Neural cell (in vitro differentiated cells): ENCODE data around the gene NACC2. TPM values are rescaled to one million over a fixed set of nuclear protein-coding genes. Genes with fewer than 3 reads are reported as not detected.

ENCODE experiments used
- H2AFZ ChIP-seq: fragments of 200-600, 300-800 bp; sonication (generic), shearing (Covaris generic); 2 replicates; pipeline ENCODE4 v1.6.0; 2014; ENCODE audit warnings: low read depth, mild to moderate bottlenecking, antibody characterized with exemption, low read length, moderate library complexity
- H3F3A ChIP-seq: fragments of 200-600 bp; shearing (Covaris generic); 2 replicates; pipeline ENCODE4 v1.6.1; 2016; ENCODE audit warnings: mild to moderate bottlenecking, moderate library complexity, mixed read lengths, antibody characterized with exemption, low read length; ENCODE audit not compliant: insufficient read depth, poor library complexity, severe bottlenecking
- H3K27ac ChIP-seq: fragments of 200-600, 300-800 bp; sonication (generic), shearing (Covaris generic); 2 replicates; pipeline ENCODE4 v1.5.1; 2014; ENCODE audit warnings: mild to moderate bottlenecking, low read length, moderate library complexity
- H3K27me3 ChIP-seq: fragments of 300-800, 200-600 bp; sonication (generic), shearing (Covaris generic); 2 replicates; pipeline ENCODE4 v1.6.0; 2014; ENCODE audit warnings: mild to moderate bottlenecking, low read depth, low read length, moderate library complexity; ENCODE audit not compliant: insufficient read depth
- H3K36me3 ChIP-seq: fragments of 300-800, 200-600 bp; sonication (generic), shearing (Covaris generic); 2 replicates; pipeline ENCODE4 v1.5.1; 2014; ENCODE audit warnings: mild to moderate bottlenecking, antibody characterized with exemption, low read length, moderate library complexity; ENCODE audit not compliant: insufficient read depth
- H3K4me2 ChIP-seq: fragments of 300-800, 200-600 bp; sonication (generic), shearing (Covaris generic); 2 replicates; pipeline ENCODE4 v1.6.0; 2014; ENCODE audit warnings: mild to moderate bottlenecking, low read length
- H3K4me3 ChIP-seq: fragments of 300-800, 200-600 bp; sonication (generic), shearing (Covaris generic); 2 replicates; pipeline ENCODE4 v1.5.1; 2014; ENCODE audit warnings: mild to moderate bottlenecking, low read length, moderate library complexity
- H3K79me2 ChIP-seq: fragments of 200-600 bp; shearing (Covaris generic); replicated peaks from 2 replicates; pipeline ENCODE4 v1.6.0; 2014; ENCODE audit warnings: mild to moderate bottlenecking, low read length, moderate library complexity; ENCODE audit not compliant: insufficient read depth
- H3K9ac ChIP-seq: fragments of 300-800, 200-600 bp; sonication (generic), shearing (Covaris generic); 2 replicates; pipeline ENCODE4 v1.6.1; 2016; ENCODE audit warnings: mild to moderate bottlenecking, low read length, mixed read lengths
- H3K9me2 ChIP-seq: fragments of 200-600 bp; shearing (Covaris generic); 2 replicates; pipeline ENCODE4 v1.6.1; 2016; ENCODE audit warnings: mild to moderate bottlenecking, low read length, mixed read lengths; ENCODE audit not compliant: insufficient read depth
- H3K9me3 ChIP-seq: fragments of 200-600, 300-800 bp; sonication (generic), shearing (Covaris generic); 2 replicates; pipeline ENCODE4 v1.6.1; 2016; ENCODE audit warnings: mild to moderate bottlenecking, mixed run types, low read length, moderate library complexity, mixed read lengths
- H4K20me1 ChIP-seq: fragments of 200-600 bp; shearing (Covaris generic); 2 replicates; pipeline ENCODE4 v1.6.1; 2016; ENCODE audit warnings: mild to moderate bottlenecking, mixed run types; ENCODE audit not compliant: insufficient read depth
- EP300 ChIP-seq: fragments of 450-650 bp; conservative IDR thresholded peaks from 2 replicates; pipeline ENCODE4 v1.6.1; 2014; ENCODE audit warnings: antibody characterized with exemption, mild to moderate bottlenecking, moderate library complexity; ENCODE audit not compliant: poor library complexity, severe bottlenecking
- EZH2 ChIP-seq: fragments of 200-600, 300-800 bp; shearing (Covaris generic), sonication (generic); IDR thresholded peaks from 2 replicates; pipeline ENCODE4 v1.6.1; 2014; ENCODE audit warnings: antibody characterized with exemption, low read length, borderline replicate concordance, mild to moderate bottlenecking; ENCODE audit not compliant: insufficient read depth, poor library complexity, severe bottlenecking
- MXI1 ChIP-seq: fragments of 450-650 bp; conservative IDR thresholded peaks from 2 replicates; pipeline ENCODE4 v1.6.1; 2014; ENCODE audit warnings: antibody characterized with exemption, mild to moderate bottlenecking; ENCODE audit not compliant: poor library complexity, severe bottlenecking
- POLR2AphosphoS5 ChIP-seq: IDR thresholded peaks from 2 replicates; pipeline ENCODE4 v1.6.1; 2012
- RAD21 ChIP-seq: fragments of 450-650 bp; conservative IDR thresholded peaks from 2 replicates; pipeline ENCODE4 v1.6.1; 2014; ENCODE audit warnings: antibody characterized with exemption, mild to moderate bottlenecking, moderate library complexity
- REST ChIP-seq: IDR thresholded peaks from 2 replicates; pipeline ENCODE4 v1.6.1; 2012; ENCODE audit warnings: borderline replicate concordance
- SMC3 ChIP-seq: fragments of 450-650 bp; conservative IDR thresholded peaks from 2 replicates; pipeline ENCODE4 v1.6.1; 2014; ENCODE audit warnings: antibody characterized with exemption, mild to moderate bottlenecking, moderate library complexity; ENCODE audit not compliant: poor library complexity
- TAF1 ChIP-seq: IDR thresholded peaks from 2 replicates; pipeline ENCODE4 v1.6.1; 2012; ENCODE audit warnings: low read depth
- polyA plus RNA-seq: library from polyadenylated mRNA; depleted of rRNA; stranded (reverse); fragments of >200 nt; gene quantifications from 2 replicates; pipeline ENCODE4 v1.2.3, GENCODE V29; 2014
- TF ChIP-seq, protein P1 (sequence below): fragments of 450-650 bp; IDR thresholded peaks from 2 replicates; pipeline ENCODE4 v1.5.1; 2014; ENCODE audit warnings: antibody characterized with exemption, mild to moderate bottlenecking, moderate library complexity; ENCODE audit not compliant: poor library complexity, severe bottlenecking

NACC2 gene
- polyA plus RNA-seq, 1 donor from 2014 or later: 1.7 TPM

DNA sequence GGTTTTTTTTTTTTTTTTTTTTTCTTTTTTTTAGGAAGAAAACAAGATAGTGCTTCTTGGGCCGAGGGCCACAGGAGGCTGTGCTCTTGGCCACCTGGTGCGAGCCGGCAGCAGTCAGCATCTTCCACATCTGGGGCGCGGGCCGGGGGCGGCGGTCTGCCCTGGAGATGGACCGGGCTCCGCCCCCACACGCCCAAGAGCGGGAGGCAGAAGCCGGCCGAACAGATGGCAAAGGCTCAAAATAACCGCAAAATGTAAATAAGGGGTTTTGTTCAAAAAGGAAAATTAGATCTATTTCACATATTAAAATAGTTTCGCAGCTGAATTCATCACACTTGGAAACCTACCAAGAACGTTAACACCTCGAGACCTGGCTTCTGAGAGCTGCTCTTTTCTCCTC lies 82.4 kb downstream of the NACC2 start:
- TF ChIP-seq RAD21 (no peak), REST (no peak), MXI1 (no peak), TAF1 (no peak), POLR2AphosphoS5 (no peak), EP300 (no peak), SMC3 (no peak), EZH2 (no peak)
- TF ChIP-seq, protein P1, sequence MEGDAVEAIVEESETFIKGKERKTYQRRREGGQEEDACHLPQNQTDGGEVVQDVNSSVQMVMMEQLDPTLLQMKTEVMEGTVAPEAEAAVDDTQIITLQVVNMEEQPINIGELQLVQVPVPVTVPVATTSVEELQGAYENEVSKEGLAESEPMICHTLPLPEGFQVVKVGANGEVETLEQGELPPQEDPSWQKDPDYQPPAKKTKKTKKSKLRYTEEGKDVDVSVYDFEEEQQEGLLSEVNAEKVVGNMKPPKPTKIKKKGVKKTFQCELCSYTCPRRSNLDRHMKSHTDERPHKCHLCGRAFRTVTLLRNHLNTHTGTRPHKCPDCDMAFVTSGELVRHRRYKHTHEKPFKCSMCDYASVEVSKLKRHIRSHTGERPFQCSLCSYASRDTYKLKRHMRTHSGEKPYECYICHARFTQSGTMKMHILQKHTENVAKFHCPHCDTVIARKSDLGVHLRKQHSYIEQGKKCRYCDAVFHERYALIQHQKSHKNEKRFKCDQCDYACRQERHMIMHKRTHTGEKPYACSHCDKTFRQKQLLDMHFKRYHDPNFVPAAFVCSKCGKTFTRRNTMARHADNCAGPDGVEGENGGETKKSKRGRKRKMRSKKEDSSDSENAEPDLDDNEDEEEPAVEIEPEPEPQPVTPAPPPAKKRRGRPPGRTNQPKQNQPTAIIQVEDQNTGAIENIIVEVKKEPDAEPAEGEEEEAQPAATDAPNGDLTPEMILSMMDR: no peak
- no peaks in the 10 kb centered on the region for H3K36me3 ChIP-seq
- H3K9me2 ChIP-seq: no peaks in the 10 kb centered on the region
- no peak overlapping the region for H3K27ac ChIP-seq
- H3K79me2 ChIP-seq: no peaks in the 10 kb centered on the region
- H4K20me1 ChIP-seq: no peaks in the 10 kb centered on the region
- H3K9ac ChIP-seq: no peak overlapping the region
- H2AFZ ChIP-seq: no peak overlapping the region
- no peak overlapping the region for H3K4me2 ChIP-seq
- no peaks in the 10 kb centered on the region for H3K9me3 ChIP-seq
- H3K27me3 ChIP-seq: no peaks in the 10 kb centered on the region
- H3K4me3 ChIP-seq: no peak overlapping the region
- no peaks in the 10 kb centered on the region for H3F3A ChIP-seq

DNA sequence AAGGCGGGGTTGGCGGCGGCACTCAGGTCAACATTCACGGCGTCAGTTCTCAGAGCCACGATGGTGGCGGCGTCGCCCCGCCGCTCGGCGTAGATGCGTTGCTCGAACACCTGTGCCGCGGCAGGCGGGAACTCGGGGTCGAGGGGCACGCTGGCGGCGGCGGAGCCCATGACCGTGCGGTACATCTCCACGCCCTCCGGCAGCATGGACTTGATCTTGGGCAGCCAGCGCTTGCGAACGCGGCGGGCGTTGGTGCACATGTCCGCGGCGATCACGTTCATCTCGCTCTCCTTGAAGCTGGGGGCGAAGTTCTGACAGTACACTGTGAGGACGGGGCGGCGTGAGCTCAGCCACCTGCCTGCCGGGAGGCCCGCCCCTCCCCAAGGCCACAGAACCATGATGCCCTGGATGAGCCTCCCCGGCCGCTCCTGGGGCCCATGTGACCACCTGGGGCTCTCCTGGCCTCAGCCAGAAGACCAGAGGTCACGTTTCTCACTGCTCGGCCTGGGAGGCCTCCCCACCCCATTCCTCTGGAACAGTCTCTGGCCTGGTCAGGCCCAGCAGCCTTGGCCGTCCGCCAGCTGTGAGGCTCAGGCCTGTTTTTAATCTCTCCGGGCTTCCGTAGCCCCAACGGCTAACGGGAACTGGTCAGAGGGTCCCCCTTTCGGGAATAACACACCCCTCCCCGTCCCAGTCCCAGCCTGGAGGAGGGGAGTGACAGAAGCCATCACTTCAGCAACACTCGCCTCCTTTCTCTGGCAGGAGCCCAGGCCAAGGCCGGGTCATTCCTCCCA lies 83.2 kb downstream of the NACC2 start:
- Histone ChIP-seq H2AFZ (no peak overlapping the region), H3K27me3 (no peaks in the 10 kb centered on the region), H3K9me2 (no peaks in the 10 kb centered on the region), H3K9me3 (no peaks in the 10 kb centered on the region), H3K27ac (no peak overlapping the region), H3K36me3 (no peaks in the 10 kb centered on the region), H3F3A (no peaks in the 10 kb centered on the region), H3K4me3 (no peak overlapping the region), H3K79me2 (no peaks in the 10 kb centered on the region), H3K9ac (no peak overlapping the region), H4K20me1 (no peaks in the 10 kb centered on the region), H3K4me2 (no peak overlapping the region)
- TF ChIP-seq TAF1: no peak
- TF ChIP-seq EP300: no peak
- no peak for TF ChIP-seq POLR2AphosphoS5
- TF ChIP-seq MXI1: no peak
- TF ChIP-seq RAD21: no peak
- TF ChIP-seq EZH2: no peak
- no peak for TF ChIP-seq REST
- TF ChIP-seq, protein P1: no peak
- no peak for TF ChIP-seq SMC3
